GM18907 (cell line): ENCODE data around the gene SORCS1.
"Not testable (repeated sequence)": the region's sequence is repeated elsewhere in the genome, so short reads cannot be mapped to it uniquely, and the experiment has no call there.

Experiments
- ATAC-seq: cut with Tn5 transposase; IDR thresholded peaks from one replicate; pipeline ENCODE4 v1.9.1; 2021; ENCODE audit warnings: mild to moderate bottlenecking, moderate library complexity; ENCODE audit not compliant: unreplicated experiment

The SORCS1 gene

GRCh38 chr10:106956216-106956915, 208.1 kb downstream of the SORCS1 start:
- ATAC-seq, result no peak

- ATAC-seq, result no peak
These were observed 209.4 kb downstream of the SORCS1 start for GRCh38 chr10:106955133-106955532.

- no peak for ATAC-seq
These were observed 212.5 kb downstream of the SORCS1 start for GRCh38 chr10:106952033-106952432.

- no peak for ATAC-seq
These were observed 214.6 kb downstream of the SORCS1 start for GRCh38 chr10:106949680-106950478.

GRCh38 chr10:106947643-106948042, 216.9 kb downstream of the SORCS1 start:
- peak; percentile 37 for ATAC-seq

GRCh38 chr10:106942035-106942662, 222.4 kb downstream of the SORCS1 start:
- no peak for ATAC-seq

- ATAC-seq, result no peak
These were observed 223.0 kb downstream of the SORCS1 start for GRCh38 chr10:106941297-106942034.

- ATAC-seq, result no peak
These were observed 226.0 kb downstream of the SORCS1 start for GRCh38 chr10:106938513-106938912.

- peak; percentile 71 for ATAC-seq
These were observed 228.5 kb downstream of the SORCS1 start for GRCh38 chr10:106935978-106936451.

GRCh38 chr10:106931853-106932249, 232.7 kb downstream of the SORCS1 start:
- no peak for ATAC-seq

GRCh38 chr10:106931159-106931852, 233.2 kb downstream of the SORCS1 start:
- ATAC-seq, result peak; percentile 80

- ATAC-seq, result no peak
These were observed 233.8 kb downstream of the SORCS1 start for GRCh38 chr10:106930751-106931150.

- no peak for ATAC-seq
These were observed 235.1 kb downstream of the SORCS1 start for GRCh38 chr10:106929291-106929895.

- not testable (repeated sequence) for ATAC-seq
These were observed 236.4 kb downstream of the SORCS1 start for GRCh38 chr10:106928151-106928550.

- ATAC-seq, result no peak
These were observed 239.3 kb downstream of the SORCS1 start for GRCh38 chr10:106925191-106925590.

GRCh38 chr10:106920538-106920937, 244.0 kb downstream of the SORCS1 start:
- ATAC-seq, result no peak

GRCh38 chr10:106919871-106920282, 244.6 kb downstream of the SORCS1 start:
- peak; percentile 83 for ATAC-seq

GRCh38 chr10:106917452-106918055, 247.0 kb downstream of the SORCS1 start:
- ATAC-seq, result no peak

GRCh38 chr10:106914016-106914415, 250.5 kb downstream of the SORCS1 start:
- ATAC-seq, result no peak
